Adipose tissue (tissue), 3 donors: ENCODE data around the gene GABRB1. TPM values are rescaled to one million over a fixed set of nuclear protein-coding genes. Genes with fewer than 3 reads are reported as not detected.

Experiments used
- H3K27ac ChIP-seq: one replicate; pipeline ENCODE4 v1.5.1; 2013; ENCODE audit warnings: low read depth, low read length
- WGBS, 3 donors: extraction: QIAGEN DNeasy Blood & Tissue Kit; methylation state at CpG; one replicate each; pipeline ENCODE4 v1.1.7; 2013; 5-methylcytosine and 5-hydroxymethylcytosine counted together
- polyA plus RNA-seq, 3 donors: library from polyadenylated mRNA; stranded (reverse); fragments of 200-250 nt; gene quantifications; one replicate each; pipeline ENCODE4 v1.2.3, GENCODE V29; 2013
- donor health status: healthy with polysubstance abuse.
- donor health status: Bipolar disorder and iron deficiency.
- donor health status: healthy.

GABRB1 gene
- polyA plus RNA-seq, 3 donors = 0.22 TPM; not detected in 2

GRCh38 chr4:47390428-47391125, 359.2 kb downstream of the GABRB1 start:
- WGBS, 3 donors = 72 to 88% (median 80%) methylated on average over 5 of the region's 5 CpGs

GRCh38 chr4:47391256-47391655, 359.9 kb downstream of the GABRB1 start:
- H3K27ac ChIP-seq = no peak overlapping the region
- WGBS, 3 donors = 81 to 94% (median 93%) methylated on average over 3 of the region's 3 CpGs

More at GRCh38 chr4:47390428-47391125, 359.2 kb downstream of the GABRB1 start:
- no peak overlapping the region for H3K27ac ChIP-seq

- no peak overlapping the region for H3K27ac ChIP-seq
- WGBS, 3 donors = 75 to 80% (median 75%) methylated on average over 2 of the region's 2 CpGs
Measured at GRCh38 chr4:47406408-47406807, 375.0 kb downstream of the GABRB1 start.

- WGBS, 3 donors = 47 to 72% (median 66%) methylated on average over 1 of the region's 1 CpG
- no peak overlapping the region for H3K27ac ChIP-seq
Measured at GRCh38 chr4:47410271-47410670, 378.9 kb downstream of the GABRB1 start.

GRCh38 chr4:47413521-47413920, 382.2 kb downstream of the GABRB1 start:
- WGBS, 3 donors = 32 to 67% (median 53%) methylated on average over 2 of the region's 2 CpGs

GRCh38 chr4:47415719-47416118, 384.4 kb downstream of the GABRB1 start:
- H3K27ac ChIP-seq = no peak overlapping the region

More at GRCh38 chr4:47413521-47413920, 382.2 kb downstream of the GABRB1 start:
- no peak overlapping the region for H3K27ac ChIP-seq

- 41 to 45% (median 42%) methylated on average over 2 of the region's 2 CpGs for WGBS, 3 donors
Measured at GRCh38 chr4:47418147-47418546, 386.8 kb downstream of the GABRB1 start.

GRCh38 chr4:47419296-47419695, 387.9 kb downstream of the GABRB1 start:
- 23 to 69% (median 67%) methylated on average over 2 of the region's 2 CpGs for WGBS, 3 donors
- no peak overlapping the region for H3K27ac ChIP-seq

More at GRCh38 chr4:47418147-47418546, 386.8 kb downstream of the GABRB1 start:
- no peak overlapping the region for H3K27ac ChIP-seq

GRCh38 chr4:47425628-47426027, 394.3 kb downstream of the GABRB1 start:
- 93 to 95% (median 95%) methylated on average over 25 of the region's 25 CpGs for WGBS, 3 donors
- no peak overlapping the region for H3K27ac ChIP-seq

- WGBS, 3 donors = 56 to 68% (median 68%) methylated on average over 2 of the region's 2 CpGs
- no peak overlapping the region for H3K27ac ChIP-seq
Measured at GRCh38 chr4:47427935-47428334, 396.6 kb downstream of the GABRB1 start.

- 46 to 60% (median 47%) methylated on average over 1 of the region's 1 CpG for WGBS, 3 donors
- H3K27ac ChIP-seq = no peak overlapping the region
Measured at GRCh38 chr4:47432749-47433148, 401.4 kb downstream of the GABRB1 start.

GRCh38 chr4:47434931-47435330, 403.6 kb downstream of the GABRB1 start:
- no peak overlapping the region for H3K27ac ChIP-seq

GRCh38 chr4:47442980-47443379, 411.6 kb downstream of the GABRB1 start:
- H3K27ac ChIP-seq = no peak overlapping the region
- 50 to 70% (median 60%) methylated on average over 5 of the region's 5 CpGs for WGBS, 3 donors

- no peak overlapping the region for H3K27ac ChIP-seq
- WGBS, 3 donors = 95 to 97% (median 96%) methylated on average over 2 of the region's 2 CpGs
Measured at GRCh38 chr4:47444031-47444430, 412.7 kb downstream of the GABRB1 start.

- no peak overlapping the region for H3K27ac ChIP-seq
- 78 to 83% (median 83%) methylated on average over 4 of the region's 4 CpGs for WGBS, 3 donors
Measured at GRCh38 chr4:47451657-47452056, 420.3 kb downstream of the GABRB1 start.

- no peak overlapping the region for H3K27ac ChIP-seq
- WGBS, 3 donors = 8 to 9% (median 9%) methylated on average over 6 of the region's 6 CpGs
Measured at GRCh38 chr4:47462799-47463234, 431.4 kb downstream of the GABRB1 start.

GRCh38 chr4:47463235-47463956, 432.0 kb downstream of the GABRB1 start, which contains the start of gene COMMD8:
COMMD8 (minus strand) TSS chr4:47463702; CDS start chr4:47463651, 51 bp downstream.
- 0 to 1% (median 0%) methylated on average over 46 to 51 of the region's 51 CpGs for WGBS, 3 donors

GRCh38 chr4:47465004-47465403, 433.6 kb downstream of the GABRB1 start:
- WGBS, 3 donors = 49 to 74% (median 55%) methylated on average over 2 of the region's 2 CpGs
- no peak overlapping the region for H3K27ac ChIP-seq

More at GRCh38 chr4:47463235-47463956, 432.0 kb downstream of the GABRB1 start, which contains the start of gene COMMD8:
- H3K27ac ChIP-seq = no peak within 1 kb of the TSS

- 31 to 45% (median 41%) methylated on average over 2 of the region's 2 CpGs for WGBS, 3 donors
- H3K27ac ChIP-seq = no peak overlapping the region
Measured at GRCh38 chr4:47466056-47466785, 434.9 kb downstream of the GABRB1 start.
